ENCODE data around the gene CYP27B1.

DNA sequence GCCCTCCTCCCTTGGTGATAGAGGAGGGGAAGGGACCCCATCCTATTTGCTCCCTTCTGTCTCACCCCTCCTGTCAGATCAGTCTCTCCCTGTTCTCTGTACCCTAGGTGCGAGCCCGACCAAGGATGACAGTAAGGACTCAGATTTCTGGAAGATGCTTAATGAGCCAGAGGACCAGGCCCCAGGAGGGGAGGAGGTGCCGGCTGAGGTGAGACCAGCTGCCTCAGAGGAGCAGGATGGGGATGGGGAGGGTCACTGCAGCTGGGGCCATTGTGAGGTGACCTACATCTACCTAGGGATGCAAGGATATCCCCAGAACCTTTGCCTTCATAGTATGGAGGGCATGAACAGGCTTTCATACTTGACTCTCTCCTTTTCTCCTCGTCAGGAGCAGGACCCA is 50.6 kb downstream of the CYP27B1 start:
- TF ChIP-seq CTCF (IDR thresholded peaks at IDR 0.05) (no peak), EP300 (IDR thresholded peaks at IDR 0.05) (no peak), POLR2A (IDR thresholded peaks at IDR 0.05) (no peak)
